ENCODE data around the gene GJC2.

The GJC2 gene

GRCh38 chr1:228104526-228105269 lies 45.0 kb upstream of the GJC2 start:
- DNase-seq (ENCODE audit: low read depth): peak; percentile 37
- TF ChIP-seq CTCF (conservative IDR thresholded peaks at IDR 0.05; ENCODE audit: control insufficient read depth, insufficient read depth, low read depth, low read length): no peak
- no peak overlapping the region for H3K4me3 ChIP-seq (ENCODE audit: control insufficient read depth, low read depth, low read length)

DNA sequence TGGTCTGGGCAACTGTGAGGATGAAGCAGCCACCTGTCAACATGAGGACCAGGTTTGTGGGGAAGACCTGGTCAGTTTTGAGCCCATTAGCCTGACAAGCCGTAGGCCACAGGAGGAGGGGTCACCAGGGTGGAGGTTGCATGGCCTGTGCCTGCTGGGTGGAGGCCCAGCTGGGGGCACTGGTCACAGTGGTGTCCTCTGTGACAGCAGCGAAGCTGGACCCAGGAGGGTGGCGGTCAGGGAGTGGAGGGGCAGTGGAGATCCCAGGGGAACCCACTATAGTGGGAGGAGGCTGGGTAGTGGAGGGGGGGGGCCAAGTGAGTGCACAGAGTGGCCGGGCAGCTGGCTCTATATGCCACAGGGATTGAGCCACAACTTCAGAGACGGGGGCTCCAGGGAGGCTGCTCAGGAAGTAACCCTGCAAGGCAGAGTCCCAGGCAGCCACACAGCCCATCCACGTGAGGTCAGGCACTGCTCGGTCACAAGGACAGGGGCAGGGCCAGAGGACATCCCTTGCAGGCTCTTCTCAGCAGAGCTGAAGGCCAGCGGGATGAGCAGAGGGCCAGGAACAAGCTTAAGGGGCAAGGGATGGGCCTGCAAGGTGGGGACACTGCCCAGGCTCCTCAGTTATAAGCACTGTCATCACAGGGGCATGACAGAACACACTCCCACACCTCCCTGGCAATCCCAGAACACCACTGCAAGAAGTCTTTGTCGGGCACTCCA lies 44.3 kb upstream of the GJC2 start:
- DNase-seq (ENCODE audit: low read depth): no peak
- no peak overlapping the region for H3K4me3 ChIP-seq (ENCODE audit: control insufficient read depth, low read depth, low read length)
- no peak for TF ChIP-seq CTCF (conservative IDR thresholded peaks at IDR 0.05; ENCODE audit: control insufficient read depth, insufficient read depth, low read depth, low read length)

- no peak for TF ChIP-seq CTCF (conservative IDR thresholded peaks at IDR 0.05; ENCODE audit: control insufficient read depth, insufficient read depth, low read depth, low read length)
- no peak overlapping the region for H3K4me3 ChIP-seq (ENCODE audit: control insufficient read depth, low read depth, low read length)
- no peak for DNase-seq (ENCODE audit: low read depth)
Observed at GRCh38 chr1:228105996-228106799, 43.5 kb upstream of the GJC2 start.

DNA sequence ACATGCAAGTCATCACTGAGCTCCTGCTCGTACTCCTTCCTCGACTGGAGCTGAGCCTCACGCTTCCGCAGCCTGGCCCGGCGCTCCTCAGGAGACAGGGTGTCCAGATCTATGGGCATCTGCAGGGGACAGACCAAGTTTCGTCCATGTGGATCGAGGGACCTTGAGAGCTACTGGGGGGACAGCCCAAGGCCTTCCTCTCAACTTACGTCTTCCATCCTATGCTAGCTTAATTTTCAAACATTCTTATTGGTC lies 43.0 kb upstream of the GJC2 start:
- H3K4me3 ChIP-seq (ENCODE audit: control insufficient read depth, low read depth, low read length): no peak overlapping the region
- TF ChIP-seq CTCF (conservative IDR thresholded peaks at IDR 0.05; ENCODE audit: control insufficient read depth, insufficient read depth, low read depth, low read length): no peak
- no peak for DNase-seq (ENCODE audit: low read depth)

DNA sequence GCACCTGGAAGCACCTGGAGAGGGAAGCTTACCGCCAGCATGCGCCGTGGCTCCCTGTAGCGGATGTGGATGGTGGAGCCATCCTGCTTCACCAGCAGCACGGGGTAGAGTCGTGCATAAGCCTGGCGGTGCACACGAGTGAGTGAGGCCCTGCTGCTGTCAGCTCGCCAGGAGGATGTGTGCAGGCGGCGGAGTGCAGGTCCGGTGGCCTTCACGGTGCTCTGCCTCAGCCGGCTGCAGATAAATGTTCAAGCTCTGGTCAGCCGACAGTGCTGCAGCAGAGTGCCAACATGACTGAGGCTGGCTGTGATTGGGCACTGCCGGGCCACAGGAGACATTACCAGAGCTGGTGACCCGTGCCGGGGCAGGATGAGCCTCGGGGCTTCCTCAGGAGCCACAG lies 42.1 kb upstream of the GJC2 start:
- no peak for TF ChIP-seq CTCF (conservative IDR thresholded peaks at IDR 0.05; ENCODE audit: control insufficient read depth, insufficient read depth, low read depth, low read length)
- no peak overlapping the region for H3K4me3 ChIP-seq (ENCODE audit: control insufficient read depth, low read depth, low read length)
- DNase-seq (ENCODE audit: low read depth): no peak

GRCh38 chr1:228108055-228108690 lies 41.6 kb upstream of the GJC2 start:
- no peak for TF ChIP-seq CTCF (conservative IDR thresholded peaks at IDR 0.05; ENCODE audit: control insufficient read depth, insufficient read depth, low read depth, low read length)
- DNase-seq (ENCODE audit: low read depth): no peak
- H3K4me3 ChIP-seq (ENCODE audit: control insufficient read depth, low read depth, low read length): peak overlapping the region; percentile 89

Data from fibroblast of mammary gland (primary cell).